GM23338 (cell line): ENCODE results near the gene PRKACA. TPM values are rescaled to one million over a fixed set of nuclear protein-coding genes. Genes with fewer than 3 reads are reported as not detected.

Experiments
- ATAC-seq: fragments of 200-7000 bp; cut with Tn5 transposase; 3 replicates; pipeline ENCODE4 v1.9.1; 2020
- DNase-seq: peaks from one replicate; pipeline ENCODE4 v3.0.0-alpha.2; 2015; ENCODE audit warnings: low spot score
- H2AFZ ChIP-seq: fragments of 200-600 bp; sonication (generic); 2 replicates; pipeline ENCODE4 v1.8.0; 2016; ENCODE audit warnings: antibody characterized with exemption, mild to moderate bottlenecking, moderate library complexity
- H3F3A ChIP-seq: fragments of 200-600 bp; sonication (generic); replicated peaks from 2 replicates; pipeline ENCODE4 v1.8.0; 2017; ENCODE audit warnings: antibody characterized with exemption, mixed run types, low read depth
- H3K27ac ChIP-seq: fragments of 200-600 bp; sonication (generic); 2 replicates; pipeline ENCODE4 v1.6.1; 2016; ENCODE audit warnings: low read depth
- H3K27me3 ChIP-seq: fragments of 200-600 bp; sonication (generic); 2 replicates; pipeline ENCODE4 v1.8.0; 2016; ENCODE audit warnings: mild to moderate bottlenecking, mixed run types, moderate library complexity; ENCODE audit not compliant: insufficient read depth
- H3K36me3 ChIP-seq: fragments of 200-600 bp; sonication (generic); 2 replicates; pipeline ENCODE4 v1.8.0; 2016; ENCODE audit warnings: mild to moderate bottlenecking; ENCODE audit not compliant: insufficient read depth
- H3K4me1 ChIP-seq: fragments of 200-600 bp; sonication (generic); 2 replicates; pipeline ENCODE4 v1.8.0; 2016; ENCODE audit warnings: mild to moderate bottlenecking, moderate library complexity; ENCODE audit not compliant: insufficient read depth
- H3K4me2 ChIP-seq: fragments of 200-600 bp; sonication (generic); 2 replicates; pipeline ENCODE4 v1.7.1; 2017; ENCODE audit warnings: mixed run types
- H3K4me3 ChIP-seq: fragments of 200-600 bp; sonication (generic); 2 replicates; pipeline ENCODE4 v1.6.1; 2016; ENCODE audit warnings: mixed run types
- H3K79me2 ChIP-seq: fragments of 200-600 bp; sonication (generic); replicated peaks from 2 replicates; pipeline ENCODE4 v1.8.0; 2017; ENCODE audit warnings: mild to moderate bottlenecking; ENCODE audit not compliant: insufficient read depth
- H3K9me2 ChIP-seq: fragments of 200-600 bp; sonication (generic); 2 replicates; pipeline ENCODE4 v1.8.0; 2017; ENCODE audit not compliant: insufficient read depth
- H4K20me1 ChIP-seq: fragments of 200-600 bp; sonication (generic); replicated peaks from 2 replicates; pipeline ENCODE4 v1.8.0; 2017; ENCODE audit warnings: mild to moderate bottlenecking; ENCODE audit not compliant: insufficient read depth
- H3K27ac Mint-ChIP-seq: 2 replicates; pipeline ENCODE4 v1.8.0; 2020; ENCODE audit warnings: inconsistent platforms, mild to moderate bottlenecking, moderate library complexity, mixed read lengths
- H3K27me3 Mint-ChIP-seq: 3 replicates; pipeline ENCODE4 v1.8.0; 2022; ENCODE audit warnings: low read depth, mild to moderate bottlenecking, moderate library complexity, mixed read lengths, inconsistent platforms; ENCODE audit not compliant: insufficient read depth, poor library complexity
- H3K36me3 Mint-ChIP-seq: 3 replicates; pipeline ENCODE4 v1.8.0; 2021; ENCODE audit warnings: low read depth, mild to moderate bottlenecking, inconsistent platforms, moderate library complexity, mixed read lengths
- H3K4me1 Mint-ChIP-seq: 3 replicates; pipeline ENCODE4 v1.8.0; 2020; ENCODE audit warnings: mild to moderate bottlenecking, inconsistent platforms, mixed read lengths
- H3K4me3 Mint-ChIP-seq: 3 replicates; pipeline ENCODE4 v1.8.0; 2021; ENCODE audit warnings: moderate library complexity, mild to moderate bottlenecking, inconsistent platforms, mixed read lengths
- H3K9me3 Mint-ChIP-seq: 3 replicates; pipeline ENCODE4 v1.8.0; 2020; ENCODE audit warnings: moderate library complexity, mild to moderate bottlenecking, inconsistent platforms, mixed read lengths
- CREB1 ChIP-seq: fragments of 250-450 bp; sonication (Bioruptor Pico); IDR thresholded peaks from 2 replicates; pipeline ENCODE4 v1.5.0; 2020; ENCODE audit warnings: low read depth, mild to moderate bottlenecking, moderate library complexity
- EZH2phosphoT487 ChIP-seq: fragments of 200-600 bp; sonication (generic); IDR thresholded peaks from one replicate; pipeline ENCODE4 v1.8.1; 2018; ENCODE audit warnings: antibody characterized with exemption; ENCODE audit not compliant: unreplicated experiment
- JUNB ChIP-seq: IDR thresholded peaks from one replicate; pipeline ENCODE4 v1.6.1; 2016; ENCODE audit warnings: antibody characterized with exemption; ENCODE audit not compliant: unreplicated experiment
- POLR2AphosphoS5 ChIP-seq: IDR thresholded peaks from 2 replicates; pipeline ENCODE4 v1.6.1; 2016; ENCODE audit warnings: antibody characterized with exemption, low read depth
- STAT1 ChIP-seq: IDR thresholded peaks from one replicate; pipeline ENCODE4 v1.6.1; 2016; ENCODE audit warnings: antibody characterized with exemption; ENCODE audit not compliant: unreplicated experiment
- ZNF114 ChIP-seq: fragments of 250-450 bp; sonication (Bioruptor Pico); IDR thresholded peaks from 2 replicates; pipeline ENCODE4 v1.5.0; 2020; ENCODE audit warnings: mild to moderate bottlenecking, moderate library complexity
- ZNF331 ChIP-seq: fragments of 250-450 bp; sonication (Bioruptor Pico); IDR thresholded peaks from 2 replicates; pipeline ENCODE4 v1.5.0; 2020; ENCODE audit warnings: low read depth, mild to moderate bottlenecking, moderate library complexity
- polyA plus RNA-seq: library from polyadenylated mRNA; unstranded; fragments of >200 nt; fragmentation: Nextera tagmentation; extraction: Ambion mirVana; gene quantifications from 2 replicates; pipeline ENCODE4 v1.2.1, GENCODE V29; 2016
- total RNA-seq: library from RNA; depleted of rRNA; stranded (reverse); fragments of >200 nt; shearing (Covaris generic); gene quantifications from 2 replicates; pipeline ENCODE4 v1.2.3, GENCODE V29; 2014
- TF ChIP-seq, protein P1 (sequence below): IDR thresholded peaks from one replicate; pipeline ENCODE4 v1.6.1; 2018; ENCODE audit warnings: antibody characterized with exemption; ENCODE audit not compliant: unreplicated experiment
- TF ChIP-seq, protein P2 (sequence below), 2 experiments: fragments of 200-600 bp in 1 of 2; sonication (generic) in 1 of 2; conservative IDR thresholded peaks; 2 replicates each; pipeline versions ENCODE4 v1.5.1 to v1.6.1; 2016 to 2017; ENCODE audit warnings: antibody characterized with exemption in 2 of 2, low read depth in 2 of 2, mild to moderate bottlenecking in 2 of 2, moderate library complexity in 1 of 2
- TF ChIP-seq, protein P3 (sequence below): fragments of 250-450 bp; sonication (Bioruptor Pico); IDR thresholded peaks from 2 replicates; pipeline ENCODE4 v1.5.0; 2020; ENCODE audit warnings: mild to moderate bottlenecking, moderate library complexity

PRKACA gene
- total and polyA plus RNA-seq, 2 experiments from 2014 or later = 13.0 to 31.3 TPM

DNA sequence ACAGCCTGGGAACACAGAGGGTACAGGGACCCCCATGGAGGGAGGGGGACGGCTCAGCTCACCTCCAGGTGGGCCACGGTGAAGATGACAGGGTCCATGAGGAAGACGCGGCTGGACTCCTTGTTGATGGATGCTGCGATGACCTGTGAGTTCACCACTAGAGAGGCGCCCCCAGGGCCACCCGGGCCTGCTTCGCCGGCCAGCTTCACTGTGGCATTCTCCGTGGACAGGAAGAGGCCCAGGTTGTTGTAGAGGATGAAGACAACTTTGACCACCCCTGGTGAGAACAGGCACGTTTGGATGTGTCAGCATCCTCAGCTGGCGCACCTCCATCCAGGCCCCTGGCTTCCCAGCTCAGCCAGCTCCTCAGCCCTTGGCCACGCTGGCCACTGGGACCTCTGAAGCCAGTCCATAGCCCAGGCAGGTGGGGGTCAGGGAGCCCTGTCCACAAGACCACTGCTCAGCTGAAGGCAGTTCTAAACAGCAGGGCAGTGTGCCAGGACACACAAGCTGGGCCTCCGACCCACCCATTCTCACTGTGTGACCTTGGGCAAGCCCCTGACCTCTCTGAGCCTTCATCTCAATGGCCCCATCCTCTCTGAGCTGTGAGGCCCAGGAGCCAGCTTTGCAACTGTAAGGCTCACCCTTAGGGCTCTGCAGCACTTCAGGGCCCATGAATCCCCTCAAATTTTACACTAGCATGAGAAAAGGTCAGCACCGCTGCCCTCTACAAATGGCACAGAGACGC, 40.9 kb upstream of the PRKACA start:
- Mint-ChIP-seq H3K36me3 (peaks cover 58% of the 10 kb centered on the region), H3K4me3 (no peak overlapping the region), H3K4me1 (no peaks in the 10 kb centered on the region), H3K9me3 (no peaks in the 10 kb centered on the region), H3K27me3 (peaks cover 9% of the 10 kb centered on the region), H3K27ac (no peak overlapping the region)
- TF ChIP-seq POLR2AphosphoS5 (no peak), ZNF114 (no peak), ZNF331 (CRISPR knock-in tag) (no peak), JUNB (no peak), EZH2phosphoT487 (no peak), STAT1 (no peak), CREB1 (no peak)
- TF ChIP-seq, protein P1, sequence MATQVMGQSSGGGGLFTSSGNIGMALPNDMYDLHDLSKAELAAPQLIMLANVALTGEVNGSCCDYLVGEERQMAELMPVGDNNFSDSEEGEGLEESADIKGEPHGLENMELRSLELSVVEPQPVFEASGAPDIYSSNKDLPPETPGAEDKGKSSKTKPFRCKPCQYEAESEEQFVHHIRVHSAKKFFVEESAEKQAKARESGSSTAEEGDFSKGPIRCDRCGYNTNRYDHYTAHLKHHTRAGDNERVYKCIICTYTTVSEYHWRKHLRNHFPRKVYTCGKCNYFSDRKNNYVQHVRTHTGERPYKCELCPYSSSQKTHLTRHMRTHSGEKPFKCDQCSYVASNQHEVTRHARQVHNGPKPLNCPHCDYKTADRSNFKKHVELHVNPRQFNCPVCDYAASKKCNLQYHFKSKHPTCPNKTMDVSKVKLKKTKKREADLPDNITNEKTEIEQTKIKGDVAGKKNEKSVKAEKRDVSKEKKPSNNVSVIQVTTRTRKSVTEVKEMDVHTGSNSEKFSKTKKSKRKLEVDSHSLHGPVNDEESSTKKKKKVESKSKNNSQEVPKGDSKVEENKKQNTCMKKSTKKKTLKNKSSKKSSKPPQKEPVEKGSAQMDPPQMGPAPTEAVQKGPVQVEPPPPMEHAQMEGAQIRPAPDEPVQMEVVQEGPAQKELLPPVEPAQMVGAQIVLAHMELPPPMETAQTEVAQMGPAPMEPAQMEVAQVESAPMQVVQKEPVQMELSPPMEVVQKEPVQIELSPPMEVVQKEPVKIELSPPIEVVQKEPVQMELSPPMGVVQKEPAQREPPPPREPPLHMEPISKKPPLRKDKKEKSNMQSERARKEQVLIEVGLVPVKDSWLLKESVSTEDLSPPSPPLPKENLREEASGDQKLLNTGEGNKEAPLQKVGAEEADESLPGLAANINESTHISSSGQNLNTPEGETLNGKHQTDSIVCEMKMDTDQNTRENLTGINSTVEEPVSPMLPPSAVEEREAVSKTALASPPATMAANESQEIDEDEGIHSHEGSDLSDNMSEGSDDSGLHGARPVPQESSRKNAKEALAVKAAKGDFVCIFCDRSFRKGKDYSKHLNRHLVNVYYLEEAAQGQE = no peak
- TF ChIP-seq, protein P2, sequence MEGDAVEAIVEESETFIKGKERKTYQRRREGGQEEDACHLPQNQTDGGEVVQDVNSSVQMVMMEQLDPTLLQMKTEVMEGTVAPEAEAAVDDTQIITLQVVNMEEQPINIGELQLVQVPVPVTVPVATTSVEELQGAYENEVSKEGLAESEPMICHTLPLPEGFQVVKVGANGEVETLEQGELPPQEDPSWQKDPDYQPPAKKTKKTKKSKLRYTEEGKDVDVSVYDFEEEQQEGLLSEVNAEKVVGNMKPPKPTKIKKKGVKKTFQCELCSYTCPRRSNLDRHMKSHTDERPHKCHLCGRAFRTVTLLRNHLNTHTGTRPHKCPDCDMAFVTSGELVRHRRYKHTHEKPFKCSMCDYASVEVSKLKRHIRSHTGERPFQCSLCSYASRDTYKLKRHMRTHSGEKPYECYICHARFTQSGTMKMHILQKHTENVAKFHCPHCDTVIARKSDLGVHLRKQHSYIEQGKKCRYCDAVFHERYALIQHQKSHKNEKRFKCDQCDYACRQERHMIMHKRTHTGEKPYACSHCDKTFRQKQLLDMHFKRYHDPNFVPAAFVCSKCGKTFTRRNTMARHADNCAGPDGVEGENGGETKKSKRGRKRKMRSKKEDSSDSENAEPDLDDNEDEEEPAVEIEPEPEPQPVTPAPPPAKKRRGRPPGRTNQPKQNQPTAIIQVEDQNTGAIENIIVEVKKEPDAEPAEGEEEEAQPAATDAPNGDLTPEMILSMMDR (conservative IDR thresholded peaks at IDR 0.05; ENCODE audit: low read depth in 2 of 2) = no peak
- TF ChIP-seq, protein P3, sequence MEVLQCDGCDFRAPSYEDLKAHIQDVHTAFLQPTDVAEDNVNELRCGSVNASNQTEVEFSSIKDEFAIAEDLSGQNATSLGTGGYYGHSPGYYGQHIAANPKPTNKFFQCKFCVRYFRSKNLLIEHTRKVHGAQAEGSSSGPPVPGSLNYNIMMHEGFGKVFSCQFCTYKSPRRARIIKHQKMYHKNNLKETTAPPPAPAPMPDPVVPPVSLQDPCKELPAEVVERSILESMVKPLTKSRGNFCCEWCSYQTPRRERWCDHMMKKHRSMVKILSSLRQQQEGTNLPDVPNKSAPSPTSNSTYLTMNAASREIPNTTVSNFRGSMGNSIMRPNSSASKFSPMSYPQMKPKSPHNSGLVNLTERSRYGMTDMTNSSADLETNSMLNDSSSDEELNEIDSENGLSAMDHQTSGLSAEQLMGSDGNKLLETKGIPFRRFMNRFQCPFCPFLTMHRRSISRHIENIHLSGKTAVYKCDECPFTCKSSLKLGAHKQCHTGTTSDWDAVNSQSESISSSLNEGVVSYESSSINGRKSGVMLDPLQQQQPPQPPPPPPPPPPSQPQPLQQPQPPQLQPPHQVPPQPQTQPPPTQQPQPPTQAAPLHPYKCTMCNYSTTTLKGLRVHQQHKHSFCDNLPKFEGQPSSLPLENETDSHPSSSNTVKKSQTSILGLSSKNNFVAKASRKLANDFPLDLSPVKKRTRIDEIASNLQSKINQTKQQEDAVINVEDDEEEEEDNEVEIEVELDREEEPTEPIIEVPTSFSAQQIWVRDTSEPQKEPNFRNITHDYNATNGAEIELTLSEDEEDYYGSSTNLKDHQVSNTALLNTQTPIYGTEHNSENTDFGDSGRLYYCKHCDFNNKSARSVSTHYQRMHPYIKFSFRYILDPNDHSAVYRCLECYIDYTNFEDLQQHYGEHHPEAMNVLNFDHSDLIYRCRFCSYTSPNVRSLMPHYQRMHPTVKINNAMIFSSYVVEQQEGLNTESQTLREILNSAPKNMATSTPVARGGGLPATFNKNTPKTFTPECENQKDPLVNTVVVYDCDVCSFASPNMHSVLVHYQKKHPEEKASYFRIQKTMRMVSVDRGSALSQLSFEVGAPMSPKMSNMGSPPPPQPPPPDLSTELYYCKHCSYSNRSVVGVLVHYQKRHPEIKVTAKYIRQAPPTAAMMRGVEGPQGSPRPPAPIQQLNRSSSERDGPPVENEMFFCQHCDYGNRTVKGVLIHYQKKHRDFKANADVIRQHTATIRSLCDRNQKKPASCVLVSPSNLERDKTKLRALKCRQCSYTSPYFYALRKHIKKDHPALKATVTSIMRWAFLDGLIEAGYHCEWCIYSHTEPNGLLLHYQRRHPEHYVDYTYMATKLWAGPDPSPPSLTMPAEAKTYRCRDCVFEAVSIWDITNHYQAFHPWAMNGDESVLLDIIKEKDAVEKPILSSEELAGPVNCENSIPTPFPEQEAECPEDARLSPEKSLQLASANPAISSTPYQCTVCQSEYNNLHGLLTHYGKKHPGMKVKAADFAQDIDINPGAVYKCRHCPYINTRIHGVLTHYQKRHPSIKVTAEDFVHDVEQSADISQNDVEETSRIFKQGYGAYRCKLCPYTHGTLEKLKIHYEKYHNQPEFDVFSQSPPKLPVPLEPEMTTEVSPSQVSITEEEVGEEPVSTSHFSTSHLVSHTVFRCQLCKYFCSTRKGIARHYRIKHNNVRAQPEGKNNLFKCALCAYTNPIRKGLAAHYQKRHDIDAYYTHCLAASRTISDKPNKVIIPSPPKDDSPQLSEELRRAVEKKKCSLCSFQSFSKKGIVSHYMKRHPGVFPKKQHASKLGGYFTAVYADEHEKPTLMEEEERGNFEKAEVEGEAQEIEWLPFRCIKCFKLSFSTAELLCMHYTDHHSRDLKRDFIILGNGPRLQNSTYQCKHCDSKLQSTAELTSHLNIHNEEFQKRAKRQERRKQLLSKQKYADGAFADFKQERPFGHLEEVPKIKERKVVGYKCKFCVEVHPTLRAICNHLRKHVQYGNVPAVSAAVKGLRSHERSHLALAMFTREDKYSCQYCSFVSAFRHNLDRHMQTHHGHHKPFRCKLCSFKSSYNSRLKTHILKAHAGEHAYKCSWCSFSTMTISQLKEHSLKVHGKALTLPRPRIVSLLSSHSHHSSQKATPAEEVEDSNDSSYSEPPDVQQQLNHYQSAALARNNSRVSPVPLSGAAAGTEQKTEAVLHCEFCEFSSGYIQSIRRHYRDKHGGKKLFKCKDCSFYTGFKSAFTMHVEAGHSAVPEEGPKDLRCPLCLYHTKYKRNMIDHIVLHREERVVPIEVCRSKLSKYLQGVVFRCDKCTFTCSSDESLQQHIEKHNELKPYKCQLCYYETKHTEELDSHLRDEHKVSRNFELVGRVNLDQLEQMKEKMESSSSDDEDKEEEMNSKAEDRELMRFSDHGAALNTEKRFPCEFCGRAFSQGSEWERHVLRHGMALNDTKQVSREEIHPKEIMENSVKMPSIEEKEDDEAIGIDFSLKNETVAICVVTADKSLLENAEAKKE (CRISPR knock-in tag) = no peak
- Histone ChIP-seq H3K27ac (no peak overlapping the region), H3K9me2 (no peaks in the 10 kb centered on the region), H4K20me1 (no peaks in the 10 kb centered on the region; the same call in 1 of the 2 replicates), H3K79me2 (no peaks in the 10 kb centered on the region), H3K36me3 (peaks cover 8% of the 10 kb centered on the region; the same call in 1 of the 2 replicates), H3F3A (no peaks in the 10 kb centered on the region), H3K27me3 (no peaks in the 10 kb centered on the region), H2AFZ (no peak overlapping the region), H3K4me3 (no peak overlapping the region), H3K4me2 (no peak overlapping the region), H3K4me1 (no peaks in the 10 kb centered on the region)
- ATAC-seq = no peak
- no peak for DNase-seq
